A549 treated with Mapracorat at 1 μM for 4 hours (cell line): ENCODE results near the gene CDH23. TPM values are rescaled to one million over a fixed set of nuclear protein-coding genes. Genes with fewer than 3 reads are reported as not detected.

Experiments
- total RNA-seq: library from RNA; stranded (reverse); fragments of 200-300 nt; extraction: Qiagen RNA extraction; gene quantifications from 5 replicates; pipeline ENCODE4 v1.2.3, GENCODE V29; 2022

CDH23 gene
- total RNA-seq, result 1.9 to 2.7 TPM (median 2.5 TPM) in 5 replicates

DNA sequence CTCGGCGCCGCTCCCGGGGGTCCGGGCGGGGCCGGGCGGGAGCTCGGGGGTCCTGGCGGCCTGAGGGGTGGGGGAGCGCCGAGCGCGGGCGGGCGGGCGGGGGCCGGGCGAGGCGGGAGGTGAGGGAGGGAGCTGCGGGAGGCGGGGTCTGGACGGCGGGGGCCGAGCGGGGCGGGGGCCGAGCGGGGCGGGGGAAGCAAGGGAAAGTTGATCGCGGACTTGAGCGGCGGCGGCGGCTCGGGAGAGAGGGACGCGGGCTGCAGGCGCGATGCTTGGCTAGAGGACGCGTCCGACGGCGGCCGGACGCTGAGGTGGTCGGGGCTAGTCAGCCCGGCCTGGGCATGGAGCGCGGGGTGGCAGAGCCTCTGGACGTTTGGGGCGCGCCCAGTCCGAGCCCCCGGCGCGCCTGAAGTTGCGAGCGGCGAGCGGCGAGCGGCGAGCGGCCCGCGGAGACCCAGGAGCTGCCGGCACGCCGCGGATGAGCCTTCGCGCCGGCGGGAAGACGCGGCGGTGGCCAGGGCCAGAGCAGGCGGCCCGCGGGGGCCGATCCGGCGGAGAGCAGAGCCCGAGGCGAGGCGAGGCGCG is at the start of gene CDH23:
Gene CDH23, plus strand, starts transcription at position 210 of the 585 bp plus-strand sequence. CDS start 42,912 bp downstream, outside the sequence.

DNA sequence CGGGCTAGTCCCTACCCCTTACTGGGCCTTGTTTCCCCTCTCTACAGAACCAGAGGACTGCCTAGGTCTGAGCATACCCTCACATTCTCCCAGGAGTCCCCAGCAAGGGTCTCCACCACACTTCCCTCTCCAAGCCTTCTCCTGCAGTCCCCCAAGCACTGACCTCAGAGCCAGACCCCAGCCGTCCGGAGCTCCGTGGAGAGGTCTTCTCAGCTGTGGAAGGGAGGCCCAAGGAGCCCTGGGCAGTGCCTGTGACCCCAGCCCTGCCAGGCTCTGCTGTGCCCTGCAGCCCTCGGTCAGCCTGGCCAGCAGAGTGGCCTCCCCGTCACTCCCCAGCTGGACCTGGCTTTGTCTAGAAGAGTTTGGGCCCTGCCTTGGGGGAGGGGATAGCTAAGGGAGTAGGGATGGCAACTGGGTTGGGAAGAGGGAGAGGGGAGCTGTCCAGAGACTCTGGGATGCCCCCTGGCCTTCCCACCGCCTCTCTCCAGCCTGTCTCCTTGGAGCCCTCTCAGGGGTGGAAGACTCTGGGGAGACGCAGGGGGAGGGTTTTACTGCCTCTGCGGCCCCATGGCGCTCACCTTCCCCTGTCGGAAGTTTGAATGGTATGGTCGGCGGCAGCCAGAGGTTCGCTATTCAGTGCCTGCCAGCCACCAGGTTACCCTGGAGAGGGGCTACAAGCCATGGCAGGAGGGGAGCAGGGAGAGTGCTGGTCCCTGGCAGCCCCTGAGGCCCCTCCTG is 322.9 kb downstream of the CDH23 start, which contains the start of gene C10orf105:
Gene C10orf105, minus strand, starts transcription at position 315 of the 738 bp plus-strand sequence. CDS start 3,441 bp downstream, outside the sequence.

DNA sequence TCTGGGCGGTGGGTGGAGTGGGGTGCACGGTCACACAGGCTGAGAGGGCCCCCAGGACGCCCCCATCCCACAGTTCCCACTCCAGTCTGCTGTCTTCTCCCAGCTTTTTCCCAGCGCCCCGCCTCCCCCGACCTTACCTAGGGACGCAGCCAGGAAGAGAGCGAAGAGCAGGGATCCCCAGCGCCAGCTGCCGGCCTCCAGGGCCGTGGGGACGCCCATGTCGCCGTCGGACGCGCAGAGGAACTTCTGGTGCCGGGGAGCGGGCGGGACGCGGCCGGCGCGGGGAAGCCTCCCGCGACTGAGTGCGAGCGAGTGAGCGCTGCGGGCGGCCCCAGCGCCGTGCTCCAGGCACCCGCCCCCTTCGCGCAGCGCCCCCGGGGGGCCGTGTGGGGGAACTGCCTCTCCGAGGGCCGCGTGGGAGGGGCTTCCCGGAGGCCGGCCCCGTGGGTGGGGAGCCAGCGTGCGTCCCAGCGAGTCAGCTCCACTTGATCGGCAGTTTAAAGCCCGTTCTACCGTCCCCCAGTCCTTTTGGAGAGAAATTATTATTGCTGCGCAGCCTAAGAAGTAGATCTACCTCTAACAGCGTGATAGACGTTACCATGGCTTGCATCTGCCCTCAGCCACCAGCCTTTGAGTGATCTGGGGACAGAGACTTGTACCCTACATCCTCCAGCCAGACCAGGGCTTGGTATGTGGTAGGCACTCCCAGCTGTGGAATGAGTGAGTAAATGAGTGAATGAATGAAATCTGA is 376.7 kb downstream of the CDH23 start, which contains the start of gene VSIR:
Gene VSIR, minus strand, starts transcription at position 300 of the 751 bp plus-strand sequence. Its CDS starts 81 bp downstream, at position 219.

DNA sequence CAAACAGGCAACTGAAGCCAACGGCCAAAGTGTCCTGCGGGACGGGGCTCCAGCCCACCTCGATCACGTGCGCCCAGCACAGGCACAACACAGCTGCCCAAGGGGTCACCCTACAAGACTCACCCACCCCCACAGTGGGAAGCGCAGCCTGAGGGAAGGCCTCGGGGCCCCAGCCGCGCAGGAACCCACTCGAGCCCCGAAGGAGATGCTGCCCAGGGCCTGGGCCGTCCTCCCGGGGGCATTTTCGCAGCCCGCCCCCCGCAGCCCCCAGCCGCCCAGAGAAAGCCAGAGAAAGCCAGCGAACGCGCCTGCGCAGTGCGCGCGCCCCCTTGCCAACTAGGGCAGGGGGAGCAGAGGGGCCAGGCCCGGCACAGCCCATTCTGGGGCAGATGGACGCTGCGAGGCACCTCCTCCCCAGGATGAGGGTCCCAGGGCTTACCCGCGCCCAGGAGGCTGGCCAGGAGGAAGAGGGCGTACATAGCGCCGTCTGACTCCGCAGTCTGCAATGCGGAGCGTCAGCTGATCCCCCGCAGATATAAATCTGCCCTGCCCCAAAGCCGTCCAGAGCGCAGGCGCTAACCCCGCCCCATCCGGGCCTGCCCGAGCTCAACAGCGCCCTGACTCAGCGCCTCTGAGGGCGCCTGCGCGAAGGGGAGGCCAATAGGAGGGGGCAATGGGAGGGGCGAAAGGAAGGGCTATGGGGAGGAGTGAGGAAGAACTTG is 454.2 kb downstream of the CDH23 start, which contains the start of gene PSAP:
Gene PSAP, minus strand, starts transcription at position 509 of the 722 bp plus-strand sequence. Its CDS starts 30 bp downstream, at position 479.

Other genes starting within 250 kb of the CDH23 start
- gene UNC5B, start 184.3 kb upstream of the CDH23 start, total RNA-seq, result 1.5 to 2.4 TPM (median 1.8 TPM) in 5 replicates
- 21.6 to 25.3 TPM (median 23.9 TPM) in 5 replicates for gene SLC29A3, start 77.7 kb upstream of the CDH23 start, total RNA-seq